Measurements from ENCODE around the gene CD96.

CD96 gene

GRCh38 chr3:111581403-111582119, 39.6 kb downstream of the CD96 start:
- no peak for TF ChIP-seq CTCF (IDR thresholded peaks at IDR 0.05)
- Histone ChIP-seq H3K9me3 (no peaks in the 10 kb centered on the region), H3K27ac (no peak overlapping the region), H3K4me1 (ENCODE audit: control insufficient read depth in 1 of 2, insufficient read depth in 1 of 2, low read depth in 1 of 2, low read length in 1 of 2) (no peaks in the 10 kb centered on the region), H3K27me3 (no peaks in the 10 kb centered on the region), H3K4me3 (ENCODE audit: low read depth in 1 of 2, low read length in 1 of 2) (no peak overlapping the region), H3K36me3 (no peaks in the 10 kb centered on the region)

GRCh38 chr3:111582120-111582474, 40.1 kb downstream of the CD96 start:
- H3K36me3 ChIP-seq = no peaks in the 10 kb centered on the region
- no peak for TF ChIP-seq CTCF (IDR thresholded peaks at IDR 0.05)
- no peaks in the 10 kb centered on the region for H3K9me3 ChIP-seq
- no peak overlapping the region for H3K27ac ChIP-seq
- no peaks in the 10 kb centered on the region for H3K27me3 ChIP-seq
- H3K4me1 ChIP-seq (ENCODE audit: control insufficient read depth in 1 of 2, insufficient read depth in 1 of 2, low read depth in 1 of 2, low read length in 1 of 2) = no peaks in the 10 kb centered on the region
- H3K4me3 ChIP-seq (ENCODE audit: low read depth in 1 of 2, low read length in 1 of 2) = no peak overlapping the region

GRCh38 chr3:111584744-111585143, 42.7 kb downstream of the CD96 start:
- no peaks in the 10 kb centered on the region for H3K27me3 ChIP-seq
- H3K36me3 ChIP-seq = no peaks in the 10 kb centered on the region
- no peak overlapping the region for H3K27ac ChIP-seq
- H3K4me3 ChIP-seq (ENCODE audit: low read depth in 1 of 2, low read length in 1 of 2) = no peak overlapping the region
- no peaks in the 10 kb centered on the region for H3K9me3 ChIP-seq
- TF ChIP-seq CTCF (IDR thresholded peaks at IDR 0.05) = no peak
- H3K4me1 ChIP-seq (ENCODE audit: control insufficient read depth in 1 of 2, insufficient read depth in 1 of 2, low read depth in 1 of 2, low read length in 1 of 2) = no peaks in the 10 kb centered on the region

GRCh38 chr3:111585217-111585616, 43.2 kb downstream of the CD96 start:
- H3K27me3 ChIP-seq = no peaks in the 10 kb centered on the region
- H3K36me3 ChIP-seq = no peaks in the 10 kb centered on the region
- H3K27ac ChIP-seq = no peak overlapping the region

GRCh38 chr3:111588527-111588926, 46.5 kb downstream of the CD96 start:
- Histone ChIP-seq H3K4me3 (ENCODE audit: low read depth in 1 of 2, low read length in 1 of 2) (no peak overlapping the region), H3K36me3 (no peaks in the 10 kb centered on the region), H3K27ac (no peak overlapping the region), H3K27me3 (no peaks in the 10 kb centered on the region), H3K4me1 (ENCODE audit: control insufficient read depth in 1 of 2, insufficient read depth in 1 of 2, low read depth in 1 of 2, low read length in 1 of 2) (no peaks in the 10 kb centered on the region), H3K9me3 (no peaks in the 10 kb centered on the region)
- no peak for TF ChIP-seq CTCF (IDR thresholded peaks at IDR 0.05)

More at GRCh38 chr3:111585217-111585616, 43.2 kb downstream of the CD96 start:
- no peak for TF ChIP-seq CTCF (IDR thresholded peaks at IDR 0.05)
- H3K9me3 ChIP-seq = no peaks in the 10 kb centered on the region
- H3K4me3 ChIP-seq (ENCODE audit: low read depth in 1 of 2, low read length in 1 of 2) = no peak overlapping the region
- H3K4me1 ChIP-seq (ENCODE audit: control insufficient read depth in 1 of 2, insufficient read depth in 1 of 2, low read depth in 1 of 2, low read length in 1 of 2) = no peaks in the 10 kb centered on the region

Data from neutrophil (primary cell).